DOHH2 (cell line): Measurements from ENCODE around the gene CASP8AP2.

ENCODE experiments used
- H3F3A ChIP-seq: fragments of 200-600 bp; sonication (generic), shearing (Covaris generic); 2 replicates; pipeline ENCODE4 v1.6.0; 2016; ENCODE audit warnings: antibody characterized with exemption, mild to moderate bottlenecking; ENCODE audit not compliant: control insufficient read depth, insufficient read depth
- H3K27ac ChIP-seq: fragments of 200-600 bp; sonication (generic); 2 replicates; pipeline ENCODE4 v1.5.1; 2014; ENCODE audit warnings: low read depth, mild to moderate bottlenecking, low read length, moderate library complexity
- H3K27me3 ChIP-seq: fragments of 200-600 bp; sonication (generic); 2 replicates; pipeline ENCODE4 v1.6.1; 2014; ENCODE audit warnings: mild to moderate bottlenecking, low read length, mixed read lengths; ENCODE audit not compliant: control insufficient read depth
- H3K36me3 ChIP-seq: fragments of 200-600 bp; sonication (generic); 2 replicates; pipeline ENCODE4 v1.6.1; 2014; ENCODE audit warnings: mild to moderate bottlenecking, low read length, moderate library complexity, mixed read lengths; ENCODE audit not compliant: control insufficient read depth
- H3K4me1 ChIP-seq: fragments of 200-600 bp; sonication (generic); 2 replicates; pipeline ENCODE4 v1.6.1; 2014; ENCODE audit warnings: mild to moderate bottlenecking, low read length, mixed read lengths; ENCODE audit not compliant: control insufficient read depth
- H3K4me2 ChIP-seq: fragments of 200-600 bp; sonication (generic); 2 replicates; pipeline ENCODE4 v1.6.0; 2014; ENCODE audit warnings: mild to moderate bottlenecking, low read length, moderate library complexity
- H3K4me3 ChIP-seq: fragments of 200-600 bp; sonication (generic); 2 replicates; pipeline ENCODE4 v1.5.1; 2014; ENCODE audit warnings: mild to moderate bottlenecking, low read length, mixed read lengths
- H3K79me2 ChIP-seq: fragments of 200-600 bp; sonication (generic); 2 replicates; pipeline ENCODE4 v1.6.1; 2014; ENCODE audit warnings: mild to moderate bottlenecking, low read length, mixed read lengths; ENCODE audit not compliant: control insufficient read depth
- H3K9me2 ChIP-seq: fragments of 200-600 bp; sonication (generic); replicated peaks from 2 replicates; pipeline ENCODE4 v1.6.1; 2014; ENCODE audit warnings: mild to moderate bottlenecking, low read length, mixed read lengths; ENCODE audit not compliant: control insufficient read depth
- H3K9me3 ChIP-seq: fragments of 200-600 bp; sonication (generic); 2 replicates; pipeline ENCODE4 v1.6.1; 2014; ENCODE audit warnings: antibody characterized with exemption, low read length, mixed read lengths; ENCODE audit not compliant: control insufficient read depth, insufficient read depth
- H4K20me1 ChIP-seq: fragments of 200-600 bp; sonication (generic); 2 replicates; pipeline ENCODE4 v1.6.0; 2014; ENCODE audit warnings: low read depth, mild to moderate bottlenecking, antibody characterized with exemption, low read length, moderate library complexity; ENCODE audit not compliant: control insufficient read depth, insufficient read depth
- EZH2phosphoT487 ChIP-seq: fragments of 200-600 bp; sonication (generic); IDR thresholded peaks from 2 replicates; pipeline ENCODE4 v1.6.1; 2017; ENCODE audit warnings: borderline replicate concordance, mild to moderate bottlenecking, antibody characterized with exemption, low read length, moderate library complexity, mixed read lengths
- TF ChIP-seq, protein P1 (sequence below): fragments of 200-600 bp; sonication (generic); IDR thresholded peaks from one replicate; pipeline ENCODE4 v1.5.1; 2014; ENCODE audit warnings: antibody characterized with exemption, mild to moderate bottlenecking, low read depth, low read length; ENCODE audit not compliant: poor library complexity, severe bottlenecking

Gene CASP8AP2

GRCh38 chr6:89858041-89858440 lies 28.4 kb downstream of the CASP8AP2 start:
- Histone ChIP-seq H3F3A (no peaks in the 10 kb centered on the region; the same call in 1 of the 2 replicates), H3K79me2 (no peaks in the 10 kb centered on the region), H4K20me1 (no peaks in the 10 kb centered on the region), H3K4me3 (no peak overlapping the region), H3K9me3 (no peaks in the 10 kb centered on the region), H3K4me2 (no peak overlapping the region), H3K4me1 (peaks cover 3% of the 10 kb centered on the region), H3K27ac (no peak overlapping the region), H3K27me3 (no peaks in the 10 kb centered on the region), H3K9me2 (no peaks in the 10 kb centered on the region), H3K36me3 (peaks cover 85% of the 10 kb centered on the region)
- TF ChIP-seq EZH2phosphoT487, result no peak
- TF ChIP-seq, protein P1, sequence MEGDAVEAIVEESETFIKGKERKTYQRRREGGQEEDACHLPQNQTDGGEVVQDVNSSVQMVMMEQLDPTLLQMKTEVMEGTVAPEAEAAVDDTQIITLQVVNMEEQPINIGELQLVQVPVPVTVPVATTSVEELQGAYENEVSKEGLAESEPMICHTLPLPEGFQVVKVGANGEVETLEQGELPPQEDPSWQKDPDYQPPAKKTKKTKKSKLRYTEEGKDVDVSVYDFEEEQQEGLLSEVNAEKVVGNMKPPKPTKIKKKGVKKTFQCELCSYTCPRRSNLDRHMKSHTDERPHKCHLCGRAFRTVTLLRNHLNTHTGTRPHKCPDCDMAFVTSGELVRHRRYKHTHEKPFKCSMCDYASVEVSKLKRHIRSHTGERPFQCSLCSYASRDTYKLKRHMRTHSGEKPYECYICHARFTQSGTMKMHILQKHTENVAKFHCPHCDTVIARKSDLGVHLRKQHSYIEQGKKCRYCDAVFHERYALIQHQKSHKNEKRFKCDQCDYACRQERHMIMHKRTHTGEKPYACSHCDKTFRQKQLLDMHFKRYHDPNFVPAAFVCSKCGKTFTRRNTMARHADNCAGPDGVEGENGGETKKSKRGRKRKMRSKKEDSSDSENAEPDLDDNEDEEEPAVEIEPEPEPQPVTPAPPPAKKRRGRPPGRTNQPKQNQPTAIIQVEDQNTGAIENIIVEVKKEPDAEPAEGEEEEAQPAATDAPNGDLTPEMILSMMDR, result no peak

DNA sequence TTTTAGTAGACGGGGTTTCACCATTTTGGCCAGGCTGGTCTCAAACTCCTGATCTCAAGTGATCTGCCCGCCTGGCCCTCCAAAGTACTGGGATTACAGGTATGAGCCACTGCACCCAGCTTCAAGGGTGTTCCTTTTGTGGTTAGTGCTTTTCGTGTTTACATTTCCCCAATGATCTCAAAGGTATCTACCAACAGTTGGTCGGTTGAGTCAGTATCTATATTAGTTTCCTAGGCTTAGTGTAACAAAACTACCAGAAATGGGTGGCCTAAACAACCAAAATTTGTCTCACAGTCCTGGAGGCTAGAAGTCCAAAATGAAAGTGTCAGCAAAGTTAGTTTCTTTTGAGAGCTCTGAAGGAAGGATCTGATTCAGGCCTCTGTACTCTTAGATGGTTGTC lies 30.1 kb downstream of the CASP8AP2 start:
- Histone ChIP-seq H3K9me3 (no peaks in the 10 kb centered on the region), H3K4me2 (no peak overlapping the region), H3K79me2 (no peaks in the 10 kb centered on the region), H3K9me2 (no peaks in the 10 kb centered on the region), H3K27me3 (no peaks in the 10 kb centered on the region), H3K36me3 (peaks cover 82% of the 10 kb centered on the region), H3K27ac (no peak overlapping the region), H3K4me1 (peaks cover 3% of the 10 kb centered on the region), H3K4me3 (no peak overlapping the region), H4K20me1 (peaks cover 6% of the 10 kb centered on the region; the same call in 1 of the 2 replicates), H3F3A (no peaks in the 10 kb centered on the region; the same call in 1 of the 2 replicates)
- no peak for TF ChIP-seq EZH2phosphoT487
- TF ChIP-seq, protein P1, result no peak

DNA sequence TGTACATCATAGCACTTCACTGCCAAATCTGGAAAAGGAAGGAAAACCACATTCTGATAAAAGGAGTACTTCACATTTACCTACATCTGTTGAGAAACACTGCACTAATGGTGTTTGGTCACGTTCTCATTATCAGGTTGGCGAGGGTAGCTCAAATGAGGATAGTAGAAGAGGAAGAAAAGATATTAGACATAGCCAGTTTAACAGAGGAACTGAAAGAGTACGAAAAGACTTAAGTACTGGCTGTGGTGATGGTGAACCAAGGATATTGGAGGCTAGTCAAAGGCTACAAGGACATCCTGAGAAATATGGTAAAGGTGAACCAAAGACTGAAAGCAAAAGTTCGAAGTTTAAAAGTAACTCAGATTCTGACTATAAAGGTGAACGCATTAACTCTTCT lies 32.6 kb downstream of the CASP8AP2 start:
- Histone ChIP-seq H3K36me3 (peaks cover 80% of the 10 kb centered on the region), H3K4me2 (no peak overlapping the region)

More for the DNA sequence above, 32.6 kb downstream of the CASP8AP2 start:
- Histone ChIP-seq H3K79me2 (no peaks in the 10 kb centered on the region), H3K9me3 (no peaks in the 10 kb centered on the region), H3K27ac (no peak overlapping the region), H3K27me3 (no peaks in the 10 kb centered on the region), H3K4me3 (no peak overlapping the region), H3K9me2 (no peaks in the 10 kb centered on the region), H3K4me1 (peaks cover 3% of the 10 kb centered on the region), H3F3A (no peaks in the 10 kb centered on the region), H4K20me1 (peaks cover 6% of the 10 kb centered on the region; the same call in 1 of the 2 replicates)
- TF ChIP-seq EZH2phosphoT487, result no peak
- TF ChIP-seq, protein P1, result no peak
